Endothelial cell of umbilical vein (primary cell): ENCODE data around the gene ABCD1. TPM values are rescaled to one million over a fixed set of nuclear protein-coding genes. Genes with fewer than 3 reads are reported as not detected.

ENCODE experiments used
- BruUV-seq: library from RNA; stranded (reverse); fragments of 400-500 nt; replicated peaks from 2 replicates; lab custom pipeline; 2021; lab: Mats Ljungman, UMichigan
- CTCF ChIA-PET: fragments of 300-600, 350-600 bp; sonication (Branson Sonifier 250); formaldehyde crosslinking; loops from one replicate; lab custom pipeline; 2021; ENCODE audit warnings: antibody characterized with exemption, inconsistent platforms; lab: Charles Lee
- POLR2A ChIA-PET: fragments of 300-600, 350-600 bp; sonication (Branson Sonifier 250); formaldehyde crosslinking; loops from one replicate; lab custom pipeline; 2021; ENCODE audit warnings: antibody characterized with exemption, inconsistent platforms; lab: Charles Lee
- DNase-seq: peaks from one replicate; pipeline ENCODE4 v3.0.0-alpha.2; 2011; ENCODE audit warnings: low read depth, low spot score
- FAIRE-seq: peaks from 2 replicates; lab custom pipeline; 2011; peaks lifted over from hg19 to GRCh38; lab: Jason Lieb, UNC
- H2AFZ ChIP-seq: 2 replicates; pipeline ENCODE4 v1.6.0; 2012; ENCODE audit warnings: low read depth, low read length, control low read depth, inconsistent platforms
- H3K27ac ChIP-seq: 2 replicates; pipeline ENCODE4 v1.5.1; 2011; ENCODE audit warnings: low read depth, mild to moderate bottlenecking, control low read depth, low read length, moderate library complexity; ENCODE audit not compliant: insufficient read depth
- H3K27me3 ChIP-seq, 2 experiments: 2 replicates each; pipeline versions ENCODE4 v1.6.0 to v1.6.1; 2011; ENCODE audit warnings: low read length in 2 of 2, mixed read lengths in 1 of 2; ENCODE audit not compliant: control insufficient read depth in 2 of 2, insufficient read depth in 2 of 2
- H3K36me3 ChIP-seq, 2 experiments: 2 replicates in 1 of 2; 3 replicates in 1 of 2; pipeline ENCODE4 v1.5.1; 2011; ENCODE audit warnings: low read length in 2 of 2, mild to moderate bottlenecking in 1 of 2, moderate library complexity in 1 of 2; ENCODE audit not compliant: control insufficient read depth in 2 of 2, insufficient read depth in 2 of 2; ENCODE audit errors: extremely low read depth in 1 of 2
- H3K4me1 ChIP-seq: 3 replicates; pipeline ENCODE4 v1.5.1; 2011; ENCODE audit warnings: mild to moderate bottlenecking, low read length; ENCODE audit not compliant: control insufficient read depth, insufficient read depth; ENCODE audit errors: extremely low read depth
- H3K4me2 ChIP-seq: 2 replicates; pipeline ENCODE4 v1.6.1; 2011; ENCODE audit warnings: low read length, control low read depth, mixed read lengths; ENCODE audit not compliant: insufficient read depth
- H3K4me3 ChIP-seq, 3 experiments: fragments of 200-600 bp in 1 of 3; sonication (generic), shearing (Covaris generic) in 1 of 3; replicated peaks in 1 of 3; 2 replicates each; pipeline ENCODE4 v1.5.1; 2011 to 2016; ENCODE audit warnings: control low read depth in 3 of 3, low read length in 3 of 3, mild to moderate bottlenecking in 2 of 3, inconsistent platforms in 1 of 3, low read depth in 1 of 3, moderate library complexity in 1 of 3; ENCODE audit not compliant: insufficient read depth in 1 of 3
- H3K79me2 ChIP-seq: 2 replicates; pipeline ENCODE4 v1.6.0; 2012; ENCODE audit warnings: low read length, inconsistent platforms; ENCODE audit not compliant: control insufficient read depth, insufficient read depth
- H3K9ac ChIP-seq: replicated peaks from 2 replicates; pipeline ENCODE3; 2011; ENCODE audit warnings: low read length, control low read depth; ENCODE audit not compliant: insufficient read depth; ENCODE audit errors: extremely low read depth
- H3K9me1 ChIP-seq: replicated peaks from 3 replicates; pipeline ENCODE4 v1.6.0; 2011; ENCODE audit warnings: mild to moderate bottlenecking, low read length; ENCODE audit not compliant: control insufficient read depth, insufficient read depth; ENCODE audit errors: extremely low read depth
- H3K9me3 ChIP-seq: replicated peaks from 2 replicates; pipeline ENCODE4 v1.5.1; 2012; ENCODE audit warnings: low read length, inconsistent platforms; ENCODE audit not compliant: control insufficient read depth, insufficient read depth
- H4K20me1 ChIP-seq: replicated peaks from 2 replicates; pipeline ENCODE3; 2011; ENCODE audit warnings: mild to moderate bottlenecking, low read length; ENCODE audit not compliant: control insufficient read depth, insufficient read depth; ENCODE audit errors: extremely low read depth
- EZH2 ChIP-seq: IDR thresholded peaks from 2 replicates; pipeline ENCODE4 v1.6.1; 2012; ENCODE audit warnings: borderline replicate concordance, low read depth, mild to moderate bottlenecking, moderate library complexity, low read length, inconsistent platforms; ENCODE audit not compliant: severe bottlenecking
- FOS ChIP-seq: IDR thresholded peaks from 2 replicates; pipeline ENCODE4 v1.6.1; 2011; ENCODE audit warnings: mild to moderate bottlenecking, low read length, moderate library complexity, borderline replicate concordance; ENCODE audit not compliant: insufficient read depth
- JUN ChIP-seq: IDR thresholded peaks from 2 replicates; pipeline ENCODE4 v1.6.1; 2011; ENCODE audit warnings: borderline replicate concordance, low read depth; ENCODE audit not compliant: insufficient read length, insufficient read depth
- POLR2A ChIP-seq: IDR thresholded peaks from 2 replicates; pipeline ENCODE4 v1.6.1; 2012; ENCODE audit warnings: low read depth, mild to moderate bottlenecking, control low read depth, low read length
- POLR2AphosphoS5 ChIP-seq: IDR thresholded peaks from 2 replicates; pipeline ENCODE4 v1.6.1; 2012; ENCODE audit warnings: low read depth, mild to moderate bottlenecking, control low read depth, low read length, moderate library complexity; ENCODE audit not compliant: insufficient read depth
- dilution Hi-C: fragments of 300-500 bp; cut with MboI; formaldehyde crosslinking; loops from one replicate; pipeline ENCODE4 v1.15.0; 2019; ENCODE audit warnings: low sequenced_read_pairs; ENCODE audit not compliant: extremely low pct_ligation_motif_present
- intact Hi-C: fragments of 100-400 bp; cut with micrococcal nuclease; formaldehyde crosslinking; loops from one replicate; pipeline ENCODE4 v1.10.0; 2022
- polyA plus RNA-seq, 4 experiments: library from polyadenylated mRNA; depleted of rRNA in 3 of 4; stranded (reverse) in 3 of 4; unstranded in 1 of 4; fragments of >200 nt; gene quantifications; 2 replicates each; pipeline versions ENCODE4 v1.2.1 to v1.2.3, GENCODE V29; 2011 to 2012; ENCODE audit warnings: missing spikeins in 1 of 4
- total RNA-seq: library from RNA; stranded (reverse); gene quantifications from 2 replicates; pipeline ENCODE4 v1.2.3, GENCODE V29; 2021
- TF ChIP-seq, protein P1 (sequence below): IDR thresholded peaks from 2 replicates; pipeline ENCODE4 v1.6.1; 2011; ENCODE audit not compliant: insufficient read depth, insufficient read length

Gene ABCD1
- total and polyA plus RNA-seq, 2 donors (not counting 3 experiments of a cell fraction or from before 2014, with no cell fraction given), result 9.1 to 12.9 TPM

DNA sequence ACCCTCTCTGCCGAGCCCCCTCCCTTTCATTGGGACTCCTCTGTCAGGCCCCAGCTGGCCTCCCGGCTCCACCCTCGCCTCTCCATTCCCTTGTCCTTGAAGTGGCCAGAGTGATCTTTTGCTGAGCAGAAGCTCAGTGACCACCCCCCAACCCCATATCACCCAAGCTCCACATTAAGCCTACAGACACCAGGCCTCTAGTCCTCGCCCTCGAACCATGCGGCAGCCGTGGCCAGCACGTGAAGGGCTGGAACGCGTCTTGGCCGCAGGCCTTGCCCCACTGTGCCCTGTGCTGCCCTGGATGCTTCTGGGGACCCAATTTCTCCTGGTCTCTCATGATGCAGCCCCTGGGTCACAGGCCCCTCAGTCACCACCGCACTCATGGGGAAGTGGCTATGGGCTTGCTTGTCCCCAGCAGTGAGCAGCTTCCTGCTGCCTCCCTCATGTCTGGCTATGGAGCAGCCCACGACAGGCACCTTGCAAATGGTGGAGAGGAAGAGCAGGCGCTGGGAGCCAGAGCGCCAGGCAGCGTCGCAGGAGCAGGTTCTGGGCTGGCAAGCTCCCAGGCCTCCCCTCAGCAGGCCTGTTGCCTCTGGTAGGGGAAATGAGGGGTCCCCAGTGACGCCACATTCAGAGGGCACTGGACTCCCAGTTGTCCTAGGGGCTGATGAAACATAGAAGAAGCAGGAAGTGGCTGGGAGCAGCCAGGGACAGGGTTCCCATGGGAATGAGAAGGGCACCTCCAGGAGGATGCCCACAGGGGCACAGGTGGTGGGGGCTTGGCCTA lies 55.4 kb downstream of the ABCD1 start:
- Histone ChIP-seq H3K4me2 (no peak overlapping the region), H3K9ac (no peak overlapping the region), H3K27me3 (no peaks in the 10 kb centered on the region), H3K79me2 (no peaks in the 10 kb centered on the region), H3K36me3 (peaks cover 0 to 5% of the 10 kb centered on the region in 2 experiments), H3K4me1 (no peaks in the 10 kb centered on the region), H3K4me3 (no peak overlapping the region), H3K27ac (no peak overlapping the region), H4K20me1 (no peaks in the 10 kb centered on the region), H3K9me1 (no peaks in the 10 kb centered on the region), H3K9me3 (no peaks in the 10 kb centered on the region), H2AFZ (no peak overlapping the region)
- dilution Hi-C loops (no loop called here), intact Hi-C loops (no loop called here)
- no peak for TF ChIP-seq POLR2AphosphoS5
- no peak for TF ChIP-seq FOS
- TF ChIP-seq, protein P1, sequence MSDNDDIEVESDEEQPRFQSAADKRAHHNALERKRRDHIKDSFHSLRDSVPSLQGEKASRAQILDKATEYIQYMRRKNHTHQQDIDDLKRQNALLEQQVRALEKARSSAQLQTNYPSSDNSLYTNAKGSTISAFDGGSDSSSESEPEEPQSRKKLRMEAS, result no peak
- no peak for TF ChIP-seq POLR2A
- no peak for TF ChIP-seq JUN
- TF ChIP-seq EZH2, result no peak
- no peak for FAIRE-seq
- POLR2A ChIA-PET, result no interaction called here
- DNase-seq, result no peak
- BruUV-seq, result no TSS peak
- CTCF ChIA-PET, result interaction anchor here (1.1 to 1.3 kb wide), 2 partner anchors 12 to 14 kb away, joined by 3 read pairs; no protein-coding TSS in a partner anchor
